Endothelial cell of umbilical vein (primary cell): ENCODE results near the gene NELFB. TPM values are rescaled to one million over a fixed set of nuclear protein-coding genes. Genes with fewer than 3 reads are reported as not detected.

Experiments used
- BruUV-seq: library from RNA; stranded (reverse); fragments of 400-500 nt; replicated peaks from 2 replicates; lab custom pipeline; 2021; lab: Mats Ljungman, UMichigan
- CTCF ChIA-PET: fragments of 300-600, 350-600 bp; sonication (Branson Sonifier 250); formaldehyde crosslinking; loops from one replicate; lab custom pipeline; 2021; ENCODE audit warnings: antibody characterized with exemption, inconsistent platforms; lab: Charles Lee
- POLR2A ChIA-PET: fragments of 300-600, 350-600 bp; sonication (Branson Sonifier 250); formaldehyde crosslinking; loops from one replicate; lab custom pipeline; 2021; ENCODE audit warnings: antibody characterized with exemption, inconsistent platforms; lab: Charles Lee
- DNase-seq: peaks from one replicate; pipeline ENCODE4 v3.0.0-alpha.2; 2011; ENCODE audit warnings: low read depth, low spot score
- FAIRE-seq: peaks from 2 replicates; lab custom pipeline; 2011; peaks lifted over from hg19 to GRCh38; lab: Jason Lieb, UNC
- H2AFZ ChIP-seq: 2 replicates; pipeline ENCODE4 v1.6.0; 2012; ENCODE audit warnings: low read depth, low read length, control low read depth, inconsistent platforms
- H3K27ac ChIP-seq: 2 replicates; pipeline ENCODE4 v1.5.1; 2011; ENCODE audit warnings: low read depth, mild to moderate bottlenecking, control low read depth, low read length, moderate library complexity; ENCODE audit not compliant: insufficient read depth
- H3K27me3 ChIP-seq, 2 experiments: 2 replicates each; pipeline versions ENCODE4 v1.6.0 to v1.6.1; 2011; ENCODE audit warnings: low read length in 2 of 2, mixed read lengths in 1 of 2; ENCODE audit not compliant: control insufficient read depth in 2 of 2, insufficient read depth in 2 of 2
- H3K36me3 ChIP-seq, 2 experiments: 2 replicates in 1 of 2; 3 replicates in 1 of 2; pipeline ENCODE4 v1.5.1; 2011; ENCODE audit warnings: low read length in 2 of 2, mild to moderate bottlenecking in 1 of 2, moderate library complexity in 1 of 2; ENCODE audit not compliant: control insufficient read depth in 2 of 2, insufficient read depth in 2 of 2; ENCODE audit errors: extremely low read depth in 1 of 2
- H3K4me1 ChIP-seq: 3 replicates; pipeline ENCODE4 v1.5.1; 2011; ENCODE audit warnings: mild to moderate bottlenecking, low read length; ENCODE audit not compliant: control insufficient read depth, insufficient read depth; ENCODE audit errors: extremely low read depth
- H3K4me2 ChIP-seq: 2 replicates; pipeline ENCODE4 v1.6.1; 2011; ENCODE audit warnings: low read length, control low read depth, mixed read lengths; ENCODE audit not compliant: insufficient read depth
- H3K4me3 ChIP-seq, 3 experiments: fragments of 200-600 bp in 1 of 3; sonication (generic), shearing (Covaris generic) in 1 of 3; replicated peaks in 1 of 3; 2 replicates each; pipeline ENCODE4 v1.5.1; 2011 to 2016; ENCODE audit warnings: control low read depth in 3 of 3, low read length in 3 of 3, mild to moderate bottlenecking in 2 of 3, inconsistent platforms in 1 of 3, low read depth in 1 of 3, moderate library complexity in 1 of 3; ENCODE audit not compliant: insufficient read depth in 1 of 3
- H3K79me2 ChIP-seq: 2 replicates; pipeline ENCODE4 v1.6.0; 2012; ENCODE audit warnings: low read length, inconsistent platforms; ENCODE audit not compliant: control insufficient read depth, insufficient read depth
- H3K9ac ChIP-seq: replicated peaks from 2 replicates; pipeline ENCODE3; 2011; ENCODE audit warnings: low read length, control low read depth; ENCODE audit not compliant: insufficient read depth; ENCODE audit errors: extremely low read depth
- H3K9me1 ChIP-seq: replicated peaks from 3 replicates; pipeline ENCODE4 v1.6.0; 2011; ENCODE audit warnings: mild to moderate bottlenecking, low read length; ENCODE audit not compliant: control insufficient read depth, insufficient read depth; ENCODE audit errors: extremely low read depth
- H3K9me3 ChIP-seq: replicated peaks from 2 replicates; pipeline ENCODE4 v1.5.1; 2012; ENCODE audit warnings: low read length, inconsistent platforms; ENCODE audit not compliant: control insufficient read depth, insufficient read depth
- H4K20me1 ChIP-seq: replicated peaks from 2 replicates; pipeline ENCODE3; 2011; ENCODE audit warnings: mild to moderate bottlenecking, low read length; ENCODE audit not compliant: control insufficient read depth, insufficient read depth; ENCODE audit errors: extremely low read depth
- EZH2 ChIP-seq: IDR thresholded peaks from 2 replicates; pipeline ENCODE4 v1.6.1; 2012; ENCODE audit warnings: borderline replicate concordance, low read depth, mild to moderate bottlenecking, moderate library complexity, low read length, inconsistent platforms; ENCODE audit not compliant: severe bottlenecking
- FOS ChIP-seq: IDR thresholded peaks from 2 replicates; pipeline ENCODE4 v1.6.1; 2011; ENCODE audit warnings: mild to moderate bottlenecking, low read length, moderate library complexity, borderline replicate concordance; ENCODE audit not compliant: insufficient read depth
- GATA2 ChIP-seq: IDR thresholded peaks from 2 replicates; pipeline ENCODE4 v1.7.0; 2011; ENCODE audit warnings: low read depth, mild to moderate bottlenecking, moderate library complexity, mixed read lengths, low read length; ENCODE audit not compliant: insufficient read length, insufficient read depth
- JUN ChIP-seq: IDR thresholded peaks from 2 replicates; pipeline ENCODE4 v1.6.1; 2011; ENCODE audit warnings: borderline replicate concordance, low read depth; ENCODE audit not compliant: insufficient read length, insufficient read depth
- POLR2A ChIP-seq: IDR thresholded peaks from 2 replicates; pipeline ENCODE4 v1.6.1; 2012; ENCODE audit warnings: low read depth, mild to moderate bottlenecking, control low read depth, low read length
- POLR2AphosphoS5 ChIP-seq: IDR thresholded peaks from 2 replicates; pipeline ENCODE4 v1.6.1; 2012; ENCODE audit warnings: low read depth, mild to moderate bottlenecking, control low read depth, low read length, moderate library complexity; ENCODE audit not compliant: insufficient read depth
- dilution Hi-C: fragments of 300-500 bp; cut with MboI; formaldehyde crosslinking; loops from one replicate; pipeline ENCODE4 v1.15.0; 2019; ENCODE audit warnings: low sequenced_read_pairs; ENCODE audit not compliant: extremely low pct_ligation_motif_present
- intact Hi-C: fragments of 100-400 bp; cut with micrococcal nuclease; formaldehyde crosslinking; loops from one replicate; pipeline ENCODE4 v1.10.0; 2022
- polyA plus RNA-seq, 4 experiments: library from polyadenylated mRNA; depleted of rRNA in 3 of 4; stranded (reverse) in 3 of 4; unstranded in 1 of 4; fragments of >200 nt; gene quantifications; 2 replicates each; pipeline versions ENCODE4 v1.2.1 to v1.2.3, GENCODE V29; 2011 to 2012; ENCODE audit warnings: missing spikeins in 1 of 4
- total RNA-seq: library from RNA; stranded (reverse); gene quantifications from 2 replicates; pipeline ENCODE4 v1.2.3, GENCODE V29; 2021
- TF ChIP-seq, protein P1 (sequence below): IDR thresholded peaks from 2 replicates; pipeline ENCODE4 v1.6.1; 2011; ENCODE audit not compliant: insufficient read depth, insufficient read length
- TF ChIP-seq, protein P2 (sequence below), 2 donors: IDR thresholded peaks; 1 replicate in 1 of 2; 2 replicates in 1 of 2; pipeline ENCODE4 v1.5.1; 2011; ENCODE audit warnings: low read length in 2 of 2, mild to moderate bottlenecking in 2 of 2, moderate library complexity in 2 of 2, control low read depth in 1 of 2, inconsistent platforms in 1 of 2, low read depth in 1 of 2; ENCODE audit not compliant: insufficient read depth in 1 of 2; ENCODE audit errors: extremely low read depth in 1 of 2

The NELFB gene
- total and polyA plus RNA-seq, 2 donors (not counting 3 experiments of a cell fraction or from before 2014, with no cell fraction given) = 62.3 to 76.1 TPM

DNA sequence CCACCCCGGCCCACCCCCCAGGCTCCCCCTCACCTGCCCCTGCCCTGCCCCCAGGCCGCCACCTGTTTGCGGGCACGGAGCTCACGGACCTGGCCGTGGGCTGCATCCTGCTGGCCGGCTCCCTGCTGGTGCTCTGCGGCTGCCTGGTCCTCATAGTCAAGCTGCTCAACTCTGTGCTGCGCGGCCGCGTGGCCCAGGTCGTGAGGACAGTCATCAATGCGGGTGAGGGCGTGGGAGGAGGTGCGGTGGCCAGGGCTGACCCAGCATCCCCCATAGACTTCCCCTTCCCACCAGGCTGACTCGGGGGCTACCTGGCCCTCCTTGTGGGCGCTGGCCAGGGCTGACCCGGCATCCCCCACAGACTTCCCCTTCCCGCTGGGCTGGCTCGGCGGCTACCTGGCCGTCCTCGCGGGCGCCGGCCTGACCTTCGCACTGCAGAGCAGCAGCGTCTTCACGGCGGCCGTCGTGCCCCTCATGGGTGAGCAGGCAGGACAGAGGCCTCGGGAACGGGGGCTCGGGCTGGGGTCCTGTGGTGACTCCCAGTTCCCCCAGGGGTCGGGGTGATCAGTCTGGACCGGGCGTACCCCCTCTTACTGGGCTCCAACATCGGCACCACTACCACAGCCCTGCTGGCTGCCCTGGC lies 21.0 kb upstream of the NELFB start:
- intact Hi-C loops (no loop called here), dilution Hi-C loops (no loop called here)
- TF ChIP-seq POLR2AphosphoS5 (no peak), POLR2A (no peak), EZH2 (no peak), FOS (no peak), JUN (no peak), GATA2 (no peak)
- TF ChIP-seq, protein P1, sequence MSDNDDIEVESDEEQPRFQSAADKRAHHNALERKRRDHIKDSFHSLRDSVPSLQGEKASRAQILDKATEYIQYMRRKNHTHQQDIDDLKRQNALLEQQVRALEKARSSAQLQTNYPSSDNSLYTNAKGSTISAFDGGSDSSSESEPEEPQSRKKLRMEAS = no peak
- TF ChIP-seq, protein P2, sequence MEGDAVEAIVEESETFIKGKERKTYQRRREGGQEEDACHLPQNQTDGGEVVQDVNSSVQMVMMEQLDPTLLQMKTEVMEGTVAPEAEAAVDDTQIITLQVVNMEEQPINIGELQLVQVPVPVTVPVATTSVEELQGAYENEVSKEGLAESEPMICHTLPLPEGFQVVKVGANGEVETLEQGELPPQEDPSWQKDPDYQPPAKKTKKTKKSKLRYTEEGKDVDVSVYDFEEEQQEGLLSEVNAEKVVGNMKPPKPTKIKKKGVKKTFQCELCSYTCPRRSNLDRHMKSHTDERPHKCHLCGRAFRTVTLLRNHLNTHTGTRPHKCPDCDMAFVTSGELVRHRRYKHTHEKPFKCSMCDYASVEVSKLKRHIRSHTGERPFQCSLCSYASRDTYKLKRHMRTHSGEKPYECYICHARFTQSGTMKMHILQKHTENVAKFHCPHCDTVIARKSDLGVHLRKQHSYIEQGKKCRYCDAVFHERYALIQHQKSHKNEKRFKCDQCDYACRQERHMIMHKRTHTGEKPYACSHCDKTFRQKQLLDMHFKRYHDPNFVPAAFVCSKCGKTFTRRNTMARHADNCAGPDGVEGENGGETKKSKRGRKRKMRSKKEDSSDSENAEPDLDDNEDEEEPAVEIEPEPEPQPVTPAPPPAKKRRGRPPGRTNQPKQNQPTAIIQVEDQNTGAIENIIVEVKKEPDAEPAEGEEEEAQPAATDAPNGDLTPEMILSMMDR (IDR thresholded peaks at IDR 0.05; ENCODE audit: extremely low read depth in 1 of 2, insufficient read depth in 1 of 2, low read depth in 1 of 2, low read length in 2 of 2) = no peak
- POLR2A ChIA-PET = no interaction called here
- no peak overlapping the region for H2AFZ ChIP-seq
- no peak for FAIRE-seq
- no TSS peak for BruUV-seq
- no peaks in the 10 kb centered on the region for H4K20me1 ChIP-seq
- H3K9ac ChIP-seq = no peak overlapping the region
- CTCF ChIA-PET = interaction anchor here (0.9 to 1.3 kb wide), 5 partner anchors 11 to 205 kb away, joined by 3 to 9 read pairs (median 4); partner anchors contain the start of gene NPDC1
- no peaks in the 10 kb centered on the region for H3K36me3 ChIP-seq
- no peaks in the 10 kb centered on the region for H3K4me1 ChIP-seq
- H3K9me1 ChIP-seq = no peaks in the 10 kb centered on the region
- peaks cover 4% of the 10 kb centered on the region for H3K79me2 ChIP-seq
- DNase-seq = no peak
- H3K27me3 ChIP-seq = no peaks in the 10 kb centered on the region
- H3K9me3 ChIP-seq = no peaks in the 10 kb centered on the region
- no peak overlapping the region for H3K4me3 ChIP-seq
- H3K4me2 ChIP-seq = no peak overlapping the region
- no peak overlapping the region for H3K27ac ChIP-seq
